Osteoblast (primary cell): ENCODE data around the gene NF2. TPM values are rescaled to one million over a fixed set of nuclear protein-coding genes. Genes with fewer than 3 reads are reported as not detected.

Experiments used
- DNase-seq: peaks from one replicate; pipeline ENCODE4 v3.0.0; 2011; ENCODE audit warnings: low spot score, mixed read lengths; ENCODE audit not compliant: insufficient read length; ENCODE audit errors: missing footprints
- H2AFZ ChIP-seq: 2 replicates; pipeline ENCODE4 v1.6.0; 2011; ENCODE audit warnings: mild to moderate bottlenecking, low read length
- H3K27ac ChIP-seq: 2 replicates; pipeline ENCODE4 v1.5.1; 2011; ENCODE audit warnings: mild to moderate bottlenecking, low read depth, low read length, moderate library complexity
- H3K27me3 ChIP-seq: 2 replicates; pipeline ENCODE4 v1.6.0; 2012; ENCODE audit warnings: mild to moderate bottlenecking, control low read depth, inconsistent platforms, low read length, moderate library complexity; ENCODE audit not compliant: insufficient read depth
- H3K36me3 ChIP-seq: 2 replicates; pipeline ENCODE4 v1.5.1; 2011; ENCODE audit warnings: mild to moderate bottlenecking, low read length, control low read depth, moderate library complexity; ENCODE audit not compliant: insufficient read depth
- H3K4me1 ChIP-seq: 2 replicates; pipeline ENCODE4 v1.5.1; 2011; ENCODE audit warnings: mild to moderate bottlenecking, low read length, control low read depth, moderate library complexity; ENCODE audit not compliant: insufficient read depth
- H3K4me2 ChIP-seq: 2 replicates; pipeline ENCODE4 v1.6.0; 2011; ENCODE audit warnings: mild to moderate bottlenecking, low read length; ENCODE audit not compliant: insufficient read depth
- H3K4me3 ChIP-seq: fragments of 200-600 bp; sonication (generic); 3 replicates; pipeline ENCODE4 v1.5.1; 2012; ENCODE audit warnings: mild to moderate bottlenecking, low read length, inconsistent platforms; ENCODE audit not compliant: insufficient read depth
- H3K79me2 ChIP-seq: 2 replicates; pipeline ENCODE4 v1.6.0; 2012; ENCODE audit warnings: mild to moderate bottlenecking, low read length, control low read depth, inconsistent platforms; ENCODE audit not compliant: insufficient read depth
- H3K9me3 ChIP-seq: 2 replicates; pipeline ENCODE4 v1.5.1; 2011; ENCODE audit warnings: low read depth, low read length, control low read depth
- H4K20me1 ChIP-seq: 2 replicates; pipeline ENCODE4 v1.6.0; 2012; ENCODE audit warnings: mild to moderate bottlenecking, low read length, control low read depth; ENCODE audit not compliant: insufficient read depth
- CTCF ChIP-seq: IDR thresholded peaks from 2 replicates; pipeline ENCODE4 v1.5.1; 2011; ENCODE audit warnings: mild to moderate bottlenecking, low read depth, low read length, moderate library complexity; ENCODE audit errors: extremely low read depth
- total RNA-seq: library from RNA; depleted of rRNA; stranded (reverse); fragments of >200 nt; gene quantifications from 2 replicates; pipeline ENCODE4 v1.2.3, GENCODE V29; 2012

The NF2 gene
- total RNA-seq, 1 donor: 72.7 TPM

GRCh38 chr22:29716814-29717545 lies 113.5 kb downstream of the NF2 start:
- no peak overlapping the region for H2AFZ ChIP-seq
- no peak overlapping the region for H3K4me2 ChIP-seq
- H3K4me1 ChIP-seq: no peaks in the 10 kb centered on the region
- no peak overlapping the region for H3K27ac ChIP-seq
- no peak for TF ChIP-seq CTCF
- H3K9me3 ChIP-seq: no peaks in the 10 kb centered on the region
- no peaks in the 10 kb centered on the region for H4K20me1 ChIP-seq
- peak; percentile 99 for DNase-seq
- H3K4me3 ChIP-seq: no peak overlapping the region
- peaks cover 50% of the 10 kb centered on the region for H3K27me3 ChIP-seq
- no peaks in the 10 kb centered on the region for H3K36me3 ChIP-seq
- H3K79me2 ChIP-seq: no peaks in the 10 kb centered on the region

- Histone ChIP-seq H3K27ac (no peak overlapping the region), H3K4me3 (no peak overlapping the region), H3K27me3 (peaks cover 52% of the 10 kb centered on the region), H3K4me2 (no peak overlapping the region), H3K36me3 (no peaks in the 10 kb centered on the region), H4K20me1 (no peaks in the 10 kb centered on the region), H3K4me1 (no peaks in the 10 kb centered on the region), H3K9me3 (no peaks in the 10 kb centered on the region), H3K79me2 (no peaks in the 10 kb centered on the region), H2AFZ (no peak overlapping the region)
- no peak for TF ChIP-seq CTCF
- DNase-seq: no peak
Measured at GRCh38 chr22:29717789-29718188, 114.4 kb downstream of the NF2 start.

GRCh38 chr22:29718949-29719898 lies 115.8 kb downstream of the NF2 start:
- Histone ChIP-seq H3K4me2 (no peak overlapping the region), H3K27me3 (peaks cover 42% of the 10 kb centered on the region), H4K20me1 (no peaks in the 10 kb centered on the region), H3K36me3 (no peaks in the 10 kb centered on the region), H3K4me3 (no peak overlapping the region), H2AFZ (no peak overlapping the region), H3K9me3 (no peaks in the 10 kb centered on the region), H3K27ac (no peak overlapping the region), H3K4me1 (no peaks in the 10 kb centered on the region), H3K79me2 (no peaks in the 10 kb centered on the region)
- DNase-seq: no peak
- TF ChIP-seq CTCF: no peak
